GM18511 (cell line): ENCODE measurements around the gene MAML3.

ENCODE experiments used
- ATAC-seq: cut with Tn5 transposase; IDR thresholded peaks from one replicate; pipeline ENCODE4 v1.9.1; 2021; ENCODE audit warnings: mild to moderate bottlenecking, moderate library complexity; ENCODE audit not compliant: unreplicated experiment

MAML3 gene

DNA sequence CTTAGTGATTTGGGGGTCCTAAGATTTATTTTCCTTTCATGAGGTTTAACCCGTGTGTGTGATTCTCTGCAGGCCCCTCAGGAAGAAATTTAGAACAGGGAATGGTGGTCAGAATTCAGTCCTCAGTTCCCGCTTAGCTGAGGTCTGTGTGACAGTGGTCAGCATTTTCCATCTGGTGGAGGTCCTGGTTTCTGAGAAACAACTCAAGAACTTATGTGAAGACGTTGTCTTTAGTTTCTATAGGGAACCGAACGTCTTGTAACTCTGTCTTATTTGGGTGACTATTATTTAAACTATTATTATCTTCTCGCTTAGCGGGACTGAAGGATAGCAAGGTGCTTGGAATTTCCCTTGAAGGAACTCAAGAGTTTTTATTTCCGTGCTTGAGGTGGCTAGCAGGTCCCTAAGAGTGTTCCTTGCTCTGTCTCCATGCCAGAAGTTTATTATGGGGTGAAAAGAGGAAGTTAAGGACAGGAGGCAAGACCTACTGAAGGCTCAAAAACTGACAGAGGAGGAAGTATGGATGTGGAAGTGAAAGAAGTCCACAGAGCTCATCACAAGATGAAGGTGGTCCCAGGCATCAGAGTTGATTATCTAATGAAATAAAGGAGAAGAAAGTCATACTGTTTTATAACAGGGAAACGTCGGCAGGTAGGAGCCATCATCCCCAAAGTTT, 479.0 kb downstream of the MAML3 start:
- peak; percentile 85 for ATAC-seq

DNA sequence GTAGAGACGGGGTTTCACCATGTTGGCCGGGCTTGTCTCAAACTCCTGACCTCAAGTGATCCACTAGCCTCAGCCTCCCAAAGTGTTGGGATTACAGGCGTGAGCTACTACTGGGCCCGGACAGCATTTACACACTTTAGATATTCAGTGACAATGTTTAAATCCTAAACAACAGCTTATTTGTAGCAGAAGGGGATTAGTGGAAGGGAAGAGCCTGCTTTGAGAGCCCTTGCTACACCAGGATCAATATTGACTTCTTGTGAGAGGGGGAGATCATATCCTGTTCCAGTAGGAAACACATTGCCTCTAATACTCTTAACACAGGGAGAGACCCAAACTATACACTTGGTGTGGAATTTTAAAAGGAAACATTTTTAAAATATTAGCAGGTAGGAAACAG, 481.3 kb downstream of the MAML3 start:
- ATAC-seq, result no peak

DNA sequence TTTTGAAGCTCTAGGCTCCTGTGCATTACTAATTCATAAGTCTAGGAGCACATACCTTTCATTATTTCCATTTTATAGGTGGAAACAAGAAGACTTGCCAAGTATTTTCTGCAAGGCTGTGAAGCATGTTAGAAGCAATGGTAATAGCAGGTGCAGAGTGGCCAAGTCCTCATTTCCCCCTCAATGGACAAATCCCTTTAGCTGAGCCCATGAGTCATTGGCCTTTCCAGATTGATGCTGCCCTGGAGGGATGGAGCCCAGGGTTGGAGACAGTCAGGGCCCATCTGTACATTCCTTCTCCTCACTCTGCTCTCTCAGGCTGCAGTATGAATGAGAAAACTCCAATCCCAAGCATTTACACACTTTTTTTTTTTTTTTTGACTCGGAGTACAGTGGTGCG, 481.8 kb downstream of the MAML3 start:
- ATAC-seq, result no peak

DNA sequence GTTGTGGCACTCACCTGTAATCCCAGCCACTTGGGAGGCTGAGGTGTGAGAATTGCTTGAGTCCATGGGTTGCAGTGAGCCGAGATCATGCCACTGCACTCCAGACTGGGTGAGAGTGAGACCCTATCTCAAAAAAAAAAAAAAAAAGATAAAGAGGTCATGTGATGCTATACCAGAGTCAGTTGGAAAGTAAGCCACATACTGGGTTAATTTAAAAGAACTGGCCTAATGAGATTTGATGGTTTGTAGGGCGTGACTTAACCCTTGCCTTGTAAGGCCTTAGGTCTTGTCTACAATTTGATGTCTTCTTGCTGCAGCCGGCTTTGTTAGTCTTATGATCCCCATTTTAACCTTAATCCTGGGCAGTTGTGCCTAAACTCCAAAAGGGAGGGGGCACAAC, 483.2 kb downstream of the MAML3 start:
- no peak for ATAC-seq

DNA sequence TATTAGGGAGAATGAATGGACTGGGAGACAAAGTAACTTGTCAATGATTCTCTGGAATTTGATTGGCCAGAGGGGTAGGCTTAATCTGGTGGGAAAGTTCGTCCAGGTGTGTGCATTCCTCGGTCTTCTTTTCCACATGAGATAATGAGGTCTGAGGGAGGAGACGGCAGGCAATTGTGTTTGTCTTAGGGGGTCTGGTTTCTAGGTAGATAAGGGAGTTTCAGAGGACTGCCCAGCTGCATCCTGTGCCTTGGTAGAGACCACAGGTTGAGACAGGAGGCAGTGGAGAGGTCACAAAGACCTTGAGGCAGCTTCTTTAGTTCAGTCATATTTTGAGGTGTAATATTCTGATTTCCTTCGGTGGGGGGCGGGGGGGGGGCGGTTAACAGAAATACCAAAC, 484.1 kb downstream of the MAML3 start:
- ATAC-seq, result no peak

DNA sequence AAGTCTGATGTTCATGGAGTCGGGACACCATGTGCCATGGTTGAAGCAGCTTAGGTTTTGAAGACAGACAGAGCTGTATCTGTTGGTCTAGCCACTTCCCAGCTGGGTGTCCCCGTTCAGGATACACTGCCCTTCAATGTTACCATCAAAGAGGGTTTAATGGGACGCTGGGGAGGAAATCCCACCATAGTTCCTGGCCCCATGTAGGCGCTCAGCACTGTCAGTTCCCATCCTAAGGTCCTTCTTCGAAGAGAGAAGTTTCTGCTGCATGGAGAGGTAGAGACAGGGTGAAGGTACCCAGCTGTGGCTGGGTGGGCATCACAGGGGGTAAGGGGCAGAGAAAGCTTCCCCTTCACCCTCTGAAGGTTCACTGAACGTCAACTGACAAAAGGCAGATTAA, 484.6 kb downstream of the MAML3 start:
- no peak for ATAC-seq

DNA sequence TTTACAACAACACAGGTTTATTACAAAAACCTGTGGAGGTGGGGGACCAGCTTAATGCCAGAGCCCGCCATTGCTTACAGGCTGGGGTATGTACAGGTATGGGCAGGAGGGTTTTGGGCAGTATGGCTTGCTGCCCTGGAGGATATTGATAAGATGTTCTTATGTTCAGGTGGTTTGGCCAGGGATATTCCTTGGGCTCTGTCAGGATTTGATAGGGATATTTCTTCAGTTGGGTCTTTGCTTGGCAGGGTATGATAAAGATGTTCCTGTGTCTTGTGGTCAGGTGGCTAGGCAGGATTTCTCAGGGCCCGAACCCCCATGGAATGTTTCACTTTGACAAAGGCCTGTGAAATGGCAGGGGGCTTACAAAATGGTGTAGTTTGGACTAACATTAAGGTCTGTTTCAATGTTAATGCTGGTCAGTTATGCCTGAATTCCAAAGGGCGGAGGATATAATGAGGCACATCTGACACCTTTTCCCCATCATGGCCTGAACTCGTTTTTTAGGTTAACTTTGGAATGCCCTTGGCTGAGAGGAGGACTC, 485.3 kb downstream of the MAML3 start:
- ATAC-seq, result no peak

DNA sequence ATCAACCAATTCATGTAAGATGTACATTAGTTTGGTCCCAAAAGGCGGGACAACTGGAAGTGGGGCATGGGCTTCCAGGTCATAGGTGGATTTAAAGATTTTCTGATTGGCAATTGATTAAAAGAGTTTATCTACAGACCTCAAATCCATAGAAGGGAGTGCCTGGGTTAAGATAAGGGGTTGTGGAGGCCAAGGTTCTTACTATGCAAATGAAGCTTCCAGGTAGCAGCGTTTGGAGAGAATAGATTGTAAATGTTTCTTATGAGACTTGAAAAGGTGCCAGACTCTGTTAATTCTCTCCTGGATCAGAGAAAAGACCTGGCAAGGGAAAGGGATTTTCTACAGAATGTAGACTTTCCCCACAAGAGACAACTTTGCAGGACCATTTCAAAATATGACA, 485.9 kb downstream of the MAML3 start:
- ATAC-seq, result no peak
